Rectal smooth muscle tissue (tissue), 1 donor: ENCODE measurements around the gene LUZP4.

Experiments used
- H3K27ac ChIP-seq: one replicate; pipeline ENCODE4 v1.7.0; 2013; ENCODE audit warnings: low read depth, low read length, inconsistent platforms
- H3K27me3 ChIP-seq: one replicate; pipeline ENCODE4 v1.7.0; 2013; ENCODE audit warnings: low read length; ENCODE audit not compliant: control insufficient read depth, insufficient read depth
- H3K36me3 ChIP-seq: one replicate; pipeline ENCODE4 v1.7.0; 2013; ENCODE audit warnings: low read length; ENCODE audit not compliant: control insufficient read depth, insufficient read depth
- H3K4me1 ChIP-seq: one replicate; pipeline ENCODE4 v1.7.0; 2013; ENCODE audit warnings: low read length; ENCODE audit not compliant: control insufficient read depth, insufficient read depth
- H3K4me3 ChIP-seq: one replicate; pipeline ENCODE4 v1.7.0; 2013; ENCODE audit warnings: low read length
- H3K9ac ChIP-seq: one replicate; pipeline ENCODE4 v1.7.0; 2013; ENCODE audit warnings: low read length

The LUZP4 gene, protein sequence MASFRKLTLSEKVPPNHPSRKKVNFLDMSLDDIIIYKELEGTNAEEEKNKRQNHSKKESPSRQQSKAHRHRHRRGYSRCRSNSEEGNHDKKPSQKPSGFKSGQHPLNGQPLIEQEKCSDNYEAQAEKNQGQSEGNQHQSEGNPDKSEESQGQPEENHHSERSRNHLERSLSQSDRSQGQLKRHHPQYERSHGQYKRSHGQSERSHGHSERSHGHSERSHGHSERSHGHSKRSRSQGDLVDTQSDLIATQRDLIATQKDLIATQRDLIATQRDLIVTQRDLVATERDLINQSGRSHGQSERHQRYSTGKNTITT

DNA sequence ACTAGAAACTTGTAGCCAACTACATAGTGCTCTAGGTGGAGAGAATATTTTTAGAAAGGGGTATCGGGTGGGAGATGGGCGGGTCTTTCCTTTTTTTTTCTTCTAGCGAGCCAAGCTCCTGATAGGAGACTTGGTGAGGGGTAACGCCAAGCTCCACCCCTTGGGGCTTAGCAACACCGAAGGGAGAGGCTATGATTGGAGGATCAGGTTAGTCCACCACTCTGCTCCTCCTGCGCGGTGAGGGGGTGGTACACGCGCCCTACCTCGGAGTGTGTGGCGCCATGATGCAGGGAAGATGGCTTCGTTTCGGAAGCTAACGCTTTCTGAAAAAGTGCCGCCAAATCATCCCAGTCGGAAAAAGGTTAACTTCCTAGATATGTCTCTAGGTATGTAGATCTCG is at the start of gene LUZP4:
TSS of gene LUZP4 (plus strand) at position 251 of the 400 bp plus-strand sequence. CDS start at position 296, 45 bp downstream.
- Histone ChIP-seq H3K4me3 (no peak within 1 kb of the TSS), H3K4me1 (no peaks in the 10 kb centered on the region), H3K9ac (no peak within 1 kb of the TSS), H3K27ac (no peak within 1 kb of the TSS), H3K36me3 (no peaks in the 10 kb centered on the region), H3K27me3 (no peaks in the 10 kb centered on the region)

DNA sequence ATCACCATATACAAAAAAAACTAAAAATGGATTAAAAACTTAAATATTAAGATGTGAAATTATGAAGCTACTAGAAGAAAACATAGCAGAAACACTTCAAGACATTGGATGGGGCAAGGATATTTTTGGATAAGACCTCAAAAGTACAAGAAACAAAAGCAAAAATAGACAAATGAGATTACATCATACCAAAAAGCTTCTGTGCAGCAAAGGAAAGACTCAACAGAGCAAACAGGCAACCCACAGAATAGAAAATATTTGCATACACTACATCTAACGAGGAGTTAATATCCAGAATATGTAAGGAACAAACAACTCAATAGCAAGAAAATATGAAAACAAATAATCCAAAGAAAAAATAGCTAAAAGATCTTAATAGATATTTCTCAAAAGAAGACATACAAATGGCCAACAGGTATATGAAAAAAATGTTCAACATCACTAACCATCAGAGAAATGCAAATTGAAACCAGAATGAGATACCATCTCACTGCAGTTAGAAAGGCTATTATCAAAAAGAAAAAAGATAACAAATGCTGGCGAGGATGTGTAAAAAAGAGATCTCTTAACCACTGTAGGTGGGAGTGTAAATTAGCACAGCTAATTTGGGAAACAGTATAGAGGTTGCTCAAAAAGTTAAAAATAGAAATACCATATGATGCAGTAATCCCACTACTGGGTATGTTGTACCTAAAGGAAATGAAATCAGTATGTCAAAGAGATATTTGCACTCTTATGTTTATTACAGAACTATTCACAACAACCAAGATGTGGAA is 37.9 kb upstream of the LUZP4 start:
- Histone ChIP-seq H3K27me3 (no peaks in the 10 kb centered on the region), H3K4me3 (no peak overlapping the region), H3K27ac (no peak overlapping the region), H3K9ac (no peak overlapping the region), H3K36me3 (no peaks in the 10 kb centered on the region), H3K4me1 (no peaks in the 10 kb centered on the region)

DNA sequence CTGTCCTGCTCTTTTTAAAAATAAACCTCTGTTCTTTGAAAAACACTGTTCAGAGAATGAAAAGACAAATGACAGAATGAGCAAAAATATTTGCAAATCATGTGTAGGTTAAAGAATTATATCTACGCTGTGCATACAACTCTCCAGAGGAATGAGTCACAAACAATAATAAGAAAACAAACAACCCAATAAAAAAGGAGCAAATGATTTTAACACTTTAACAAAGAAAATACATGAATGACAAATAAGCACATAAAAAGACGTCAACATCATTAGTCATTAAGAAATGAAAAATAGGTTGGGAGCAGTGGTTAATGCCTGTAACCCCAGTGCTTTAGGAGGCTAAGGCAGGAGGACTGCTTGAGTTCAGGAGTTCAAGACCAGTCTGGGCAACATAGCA is 34.5 kb upstream of the LUZP4 start:
- H3K4me1 ChIP-seq: peaks cover 3% of the 10 kb centered on the region
- H3K27ac ChIP-seq: no peak overlapping the region
- H3K27me3 ChIP-seq: no peaks in the 10 kb centered on the region
- no peak overlapping the region for H3K4me3 ChIP-seq
- H3K9ac ChIP-seq: no peak overlapping the region
- no peaks in the 10 kb centered on the region for H3K36me3 ChIP-seq

DNA sequence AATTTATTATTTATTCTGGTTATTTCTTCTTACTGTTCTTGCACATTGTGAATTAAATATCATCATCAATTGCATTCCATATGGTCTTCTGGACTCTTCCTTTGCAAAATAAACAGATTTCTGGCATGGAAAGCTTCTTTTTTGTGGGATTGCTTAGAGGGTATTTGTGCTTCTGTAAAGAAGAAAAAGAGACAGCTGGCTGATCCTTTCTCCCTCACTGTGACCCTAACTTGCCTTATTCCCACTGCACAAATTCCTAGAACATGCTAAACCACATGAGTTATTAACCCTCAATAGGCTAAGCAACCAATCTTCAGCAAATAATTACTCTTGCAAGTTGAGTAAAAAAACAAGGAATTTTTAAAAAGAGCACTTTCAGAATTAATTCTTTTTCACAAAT is 31.8 kb upstream of the LUZP4 start:
- peaks cover 3% of the 10 kb centered on the region for H3K4me1 ChIP-seq
- H3K27ac ChIP-seq: no peak overlapping the region
- H3K4me3 ChIP-seq: no peak overlapping the region
- H3K9ac ChIP-seq: no peak overlapping the region
- H3K27me3 ChIP-seq: no peaks in the 10 kb centered on the region
- H3K36me3 ChIP-seq: no peaks in the 10 kb centered on the region

DNA sequence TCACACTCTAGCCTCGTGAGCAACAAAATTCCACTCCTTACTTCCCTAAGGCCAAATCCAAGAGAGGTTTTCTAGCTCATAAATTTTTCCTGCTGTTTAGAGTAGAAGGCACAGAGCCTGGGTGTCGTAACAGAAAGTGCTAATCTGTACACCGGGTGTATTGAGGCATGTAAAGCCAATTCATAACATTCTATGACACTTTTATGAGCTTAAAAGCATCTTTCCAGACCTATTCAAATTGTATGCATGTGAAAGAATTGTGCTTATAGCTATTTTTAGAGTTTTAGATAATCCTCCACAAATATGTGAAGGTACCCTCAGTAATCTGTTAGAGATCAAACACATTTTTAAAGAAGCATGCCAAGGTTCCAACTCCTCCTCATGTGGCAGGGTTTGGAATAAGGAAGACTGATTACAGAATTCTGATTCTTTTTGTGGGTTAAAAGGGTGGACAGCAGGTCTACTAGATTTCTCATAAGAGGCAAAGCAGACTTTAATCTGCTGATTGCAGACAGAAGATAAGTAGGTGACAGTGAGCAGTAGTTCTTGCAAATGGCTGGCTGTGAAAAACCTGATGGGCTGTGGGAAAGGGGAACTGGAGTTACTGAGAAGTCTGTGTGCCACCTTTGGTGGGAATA is 30.2 kb upstream of the LUZP4 start:
- H3K36me3 ChIP-seq: no peaks in the 10 kb centered on the region

DNA sequence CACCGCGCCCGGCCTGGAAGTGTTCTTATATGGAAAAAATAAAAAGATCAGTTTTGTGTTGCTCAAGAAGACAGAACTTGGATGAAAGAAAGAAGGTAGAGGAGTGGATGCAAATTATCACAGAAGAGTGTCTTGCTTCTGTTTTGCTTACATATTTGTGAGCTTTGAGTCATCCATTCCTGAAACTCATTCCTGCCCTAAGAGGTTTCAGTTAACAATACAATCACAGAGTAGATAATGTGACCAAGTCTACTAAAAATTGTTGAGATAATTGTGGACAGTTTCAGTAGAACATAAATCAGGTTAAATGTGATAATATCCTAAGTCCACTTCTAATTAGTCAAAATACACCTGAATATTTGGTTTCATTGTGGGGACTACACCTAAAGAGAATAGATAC is 29.2 kb upstream of the LUZP4 start:
- peaks cover 3% of the 10 kb centered on the region for H3K4me1 ChIP-seq
- H3K4me3 ChIP-seq: no peak overlapping the region
- no peaks in the 10 kb centered on the region for H3K27me3 ChIP-seq
- H3K27ac ChIP-seq: no peak overlapping the region
- no peaks in the 10 kb centered on the region for H3K36me3 ChIP-seq
- H3K9ac ChIP-seq: no peak overlapping the region

More for the DNA sequence above, 30.2 kb upstream of the LUZP4 start:
- Histone ChIP-seq H3K4me3 (no peak overlapping the region), H3K27me3 (no peaks in the 10 kb centered on the region), H3K27ac (no peak overlapping the region), H3K9ac (no peak overlapping the region), H3K4me1 (peaks cover 3% of the 10 kb centered on the region)

DNA sequence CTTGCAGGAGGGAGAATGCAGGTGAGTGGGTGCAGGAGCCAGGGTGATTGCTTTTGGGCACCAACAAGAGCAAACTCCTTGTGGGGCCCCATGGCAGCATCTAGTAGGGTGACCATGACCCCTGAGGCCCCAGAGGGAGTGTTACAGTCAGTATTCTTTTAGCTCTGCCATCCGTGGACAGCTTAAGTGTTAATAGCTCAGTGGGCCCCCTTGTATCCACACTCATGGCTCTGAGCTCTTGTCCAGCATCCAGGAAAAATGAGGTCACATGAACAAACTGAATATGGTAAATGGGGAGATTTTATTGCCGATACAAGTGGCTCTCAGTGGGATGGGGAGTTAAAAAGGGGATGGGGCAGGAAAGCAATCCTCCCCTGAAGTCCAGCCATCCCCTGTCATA is 28.4 kb upstream of the LUZP4 start:
- Histone ChIP-seq H3K36me3 (no peaks in the 10 kb centered on the region), H3K27me3 (no peaks in the 10 kb centered on the region), H3K27ac (no peak overlapping the region), H3K9ac (no peak overlapping the region), H3K4me3 (no peak overlapping the region), H3K4me1 (peaks cover 3% of the 10 kb centered on the region)

DNA sequence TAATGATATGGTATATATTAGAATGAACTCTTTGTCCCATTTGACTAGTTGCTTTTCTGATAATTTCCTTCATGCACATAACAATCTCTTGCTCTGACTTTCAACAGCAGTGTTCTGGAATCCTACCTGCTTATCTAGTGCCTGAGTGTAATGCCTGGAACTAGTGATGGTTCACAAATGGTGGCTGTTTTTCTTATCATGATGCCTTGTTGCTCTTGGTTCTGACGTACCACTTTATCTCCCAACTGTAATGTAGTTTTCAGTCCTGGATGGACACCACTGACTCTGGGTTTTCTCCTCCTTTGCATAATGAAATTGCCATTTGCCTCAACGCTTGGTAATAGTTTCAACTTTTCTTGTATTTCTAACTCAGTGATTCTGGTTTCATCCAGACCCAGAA is 25.5 kb upstream of the LUZP4 start:
- Histone ChIP-seq H3K27me3 (no peaks in the 10 kb centered on the region), H3K36me3 (no peaks in the 10 kb centered on the region), H3K4me3 (no peak overlapping the region), H3K9ac (no peak overlapping the region), H3K27ac (no peak overlapping the region), H3K4me1 (no peaks in the 10 kb centered on the region)

DNA sequence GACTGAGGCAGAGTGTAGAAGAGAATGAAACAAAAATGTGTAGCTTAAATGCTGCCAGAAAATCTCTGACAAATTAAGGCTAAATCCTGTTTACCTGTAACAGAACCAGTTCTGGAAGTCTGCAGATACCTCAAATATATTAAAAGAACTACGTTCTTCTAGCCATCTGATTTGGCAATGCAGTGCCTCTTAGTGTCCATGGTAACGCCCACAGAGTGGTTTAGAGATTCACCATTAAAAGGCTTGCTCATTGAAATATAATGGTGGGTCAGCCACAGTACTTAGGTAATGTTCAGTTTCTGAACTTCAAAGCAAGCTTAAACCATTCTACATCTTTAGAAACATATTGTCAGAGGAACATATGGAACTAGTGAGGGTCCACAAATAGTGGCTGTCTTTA is 23.2 kb upstream of the LUZP4 start:
- Histone ChIP-seq H3K4me1 (no peaks in the 10 kb centered on the region), H3K4me3 (no peak overlapping the region), H3K9ac (no peak overlapping the region), H3K27me3 (no peaks in the 10 kb centered on the region), H3K36me3 (no peaks in the 10 kb centered on the region), H3K27ac (no peak overlapping the region)

DNA sequence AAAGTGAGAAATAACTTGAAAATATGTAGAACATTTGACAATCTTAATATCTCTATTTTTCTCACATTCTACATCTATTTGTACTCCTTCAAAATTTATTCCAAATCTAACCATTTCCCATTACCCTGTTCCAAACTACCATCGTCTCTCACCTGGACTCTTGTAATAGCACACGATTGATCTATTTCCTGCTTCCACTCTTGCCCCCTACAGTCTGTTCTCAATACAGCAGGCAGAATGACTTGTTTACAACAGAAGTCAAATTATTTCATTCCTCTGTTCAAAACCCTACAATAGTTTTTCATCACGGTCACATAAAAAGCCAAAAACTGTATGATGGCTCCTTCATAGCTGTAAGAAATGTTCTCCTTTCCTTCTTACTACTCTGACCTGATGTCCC is 21.1 kb upstream of the LUZP4 start:
- Histone ChIP-seq H3K27ac (no peak overlapping the region), H3K27me3 (no peaks in the 10 kb centered on the region), H3K9ac (no peak overlapping the region), H3K4me3 (no peak overlapping the region), H3K4me1 (no peaks in the 10 kb centered on the region), H3K36me3 (no peaks in the 10 kb centered on the region)

DNA sequence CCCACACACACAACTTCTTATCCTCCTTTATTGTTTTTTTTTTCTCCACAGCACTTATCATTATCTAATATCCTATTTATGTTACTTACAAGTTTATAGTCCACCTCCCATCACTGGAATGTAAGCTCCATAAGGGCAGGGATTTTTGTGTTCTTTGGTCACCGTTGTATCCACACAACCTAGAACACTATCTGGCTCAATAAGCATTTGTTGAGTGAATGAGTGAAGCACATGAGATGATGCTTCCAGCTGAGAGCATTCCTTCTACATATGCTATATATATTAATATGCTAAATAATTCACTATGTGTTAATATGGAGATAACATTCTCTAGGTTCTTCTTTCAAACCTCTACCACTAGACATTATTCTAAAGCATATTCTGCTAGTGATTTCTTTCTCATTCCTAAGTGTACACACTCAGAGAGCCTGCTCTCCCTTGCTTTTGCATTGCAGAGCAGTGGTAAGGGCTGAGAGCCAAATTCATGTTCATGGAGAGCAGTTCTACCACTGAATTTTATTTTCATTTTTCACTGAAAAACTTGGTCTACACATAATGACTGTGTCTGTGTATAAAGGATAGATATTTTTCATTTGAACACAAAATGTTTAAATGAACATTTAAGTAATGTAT is 20.3 kb upstream of the LUZP4 start:
- Histone ChIP-seq H3K36me3 (no peaks in the 10 kb centered on the region), H3K27me3 (no peaks in the 10 kb centered on the region), H3K4me3 (no peak overlapping the region)

DNA sequence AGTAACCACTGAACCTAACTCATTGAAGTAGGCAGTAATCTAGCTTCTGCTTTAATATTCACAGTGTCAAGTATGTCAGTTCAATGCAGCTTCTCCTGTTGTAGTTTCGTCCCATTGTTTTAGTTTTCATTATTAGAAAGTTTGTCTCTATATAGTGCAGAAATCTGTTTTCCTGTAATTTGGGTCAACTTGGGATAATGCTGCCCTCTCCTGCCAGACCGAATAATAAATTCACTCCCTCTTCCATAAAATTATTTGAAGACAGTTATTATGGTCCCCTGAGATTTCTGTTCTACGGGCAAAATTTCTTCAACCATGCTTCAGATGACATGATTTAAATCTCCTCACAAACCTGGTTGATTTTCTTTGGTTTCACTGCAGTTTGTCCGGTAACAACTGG is 4.6 kb upstream of the LUZP4 start:
- Histone ChIP-seq H3K36me3 (no peaks in the 10 kb centered on the region), H3K4me3 (no peak overlapping the region), H3K9ac (no peak overlapping the region), H3K27me3 (no peaks in the 10 kb centered on the region), H3K4me1 (no peaks in the 10 kb centered on the region), H3K27ac (no peak overlapping the region)

More for the DNA sequence above, 20.3 kb upstream of the LUZP4 start:
- Histone ChIP-seq H3K4me1 (no peaks in the 10 kb centered on the region), H3K9ac (no peak overlapping the region), H3K27ac (no peak overlapping the region)
